K562 treated with DMSO at 1 percent for 48 hours (cell line): ENCODE results near the gene CPLX4. TPM values are rescaled to one million over a fixed set of nuclear protein-coding genes. Genes with fewer than 3 reads are reported as not detected.

Source experiments
- total RNA-seq: library from RNA; unstranded; fragments of 300-600 nt; gene quantifications from 2 replicates; pipeline ENCODE4 v1.2.3, GENCODE V29; 2022; ENCODE audit warnings: low replicate concordance; ENCODE audit errors: extremely low read depth

CPLX4 gene, protein sequence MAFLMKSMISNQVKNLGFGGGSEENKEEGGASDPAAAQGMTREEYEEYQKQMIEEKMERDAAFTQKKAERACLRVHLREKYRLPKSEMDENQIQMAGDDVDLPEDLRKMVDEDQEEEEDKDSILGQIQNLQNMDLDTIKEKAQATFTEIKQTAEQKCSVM
- total RNA-seq: not detected in 2 replicates

GRCh38 chr18:59318460-59319050 lies at the start of gene CPLX4:
Gene CPLX4, minus strand, starts transcription at chr18:59318649. Its CDS starts 187 bp downstream, at chr18:59318462.

DNA sequence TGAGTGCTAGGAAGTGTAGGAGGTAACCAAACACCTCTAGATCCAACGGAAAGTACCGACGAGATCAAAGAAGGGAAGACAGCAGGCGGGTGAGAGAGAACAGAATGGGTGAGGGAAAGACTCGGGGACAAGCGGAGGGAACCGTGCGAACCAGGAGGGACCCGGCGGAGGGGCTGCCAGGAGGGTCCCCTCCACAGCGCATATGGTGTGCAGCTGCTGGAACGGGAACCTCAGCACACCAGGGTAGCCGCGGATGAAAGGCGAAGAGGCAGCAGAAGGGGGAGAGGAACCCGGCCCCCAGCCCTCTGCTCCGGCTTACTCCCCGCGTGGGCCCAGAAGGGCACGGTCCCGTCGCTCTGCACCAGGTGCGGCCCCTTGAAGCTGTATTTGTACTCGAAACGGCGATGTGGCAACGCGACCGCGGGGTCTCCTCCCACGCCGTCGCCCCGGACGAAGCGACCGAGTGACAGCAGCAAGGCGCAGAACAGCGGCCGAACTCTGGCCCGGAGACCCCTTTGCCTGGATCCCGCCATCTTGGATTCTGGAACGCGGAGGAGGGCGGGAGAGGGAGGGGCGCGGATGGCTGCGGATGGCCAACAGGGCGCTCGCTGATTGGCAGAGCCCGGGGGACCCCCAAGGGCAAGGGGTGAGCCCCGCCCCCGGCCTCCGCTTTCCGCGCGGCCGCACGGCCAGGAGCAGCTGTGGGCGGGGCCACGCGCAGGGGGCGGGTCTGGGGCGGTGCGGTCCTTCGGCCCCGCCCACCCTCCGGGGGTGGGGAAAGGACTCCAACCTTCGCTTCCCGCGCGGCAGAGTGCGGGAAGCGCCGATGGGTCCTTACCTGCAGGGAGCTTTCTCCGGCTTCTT lies 40.5 kb upstream of the CPLX4 start, which contains the start of gene LMAN1:
Gene LMAN1, minus strand, starts transcription at position 554 of the 864 bp plus-strand sequence. Its CDS starts 21 bp downstream, at position 533.

GRCh38 chr18:59272891-59273758 lies 45.3 kb downstream of the CPLX4 start, which contains the start of gene RAX:
Gene RAX, minus strand, starts transcription at chr18:59273454. Its CDS starts 248 bp downstream, at chr18:59273206.

Other genes starting within 250 kb of the CPLX4 start
- not detected in 2 replicates for gene SEC11C, start 178.8 kb downstream of the CPLX4 start, total RNA-seq
- not detected in 2 replicates for gene GRP, start 98.5 kb downstream of the CPLX4 start, total RNA-seq
- gene RAX, start 45.2 kb downstream of the CPLX4 start, total RNA-seq: not detected in 2 replicates
- gene LMAN1, start 40.6 kb upstream of the CPLX4 start, total RNA-seq: not detected in 2 replicates